ENCODE results near the gene NEURL1.

NEURL1 gene

DNA sequence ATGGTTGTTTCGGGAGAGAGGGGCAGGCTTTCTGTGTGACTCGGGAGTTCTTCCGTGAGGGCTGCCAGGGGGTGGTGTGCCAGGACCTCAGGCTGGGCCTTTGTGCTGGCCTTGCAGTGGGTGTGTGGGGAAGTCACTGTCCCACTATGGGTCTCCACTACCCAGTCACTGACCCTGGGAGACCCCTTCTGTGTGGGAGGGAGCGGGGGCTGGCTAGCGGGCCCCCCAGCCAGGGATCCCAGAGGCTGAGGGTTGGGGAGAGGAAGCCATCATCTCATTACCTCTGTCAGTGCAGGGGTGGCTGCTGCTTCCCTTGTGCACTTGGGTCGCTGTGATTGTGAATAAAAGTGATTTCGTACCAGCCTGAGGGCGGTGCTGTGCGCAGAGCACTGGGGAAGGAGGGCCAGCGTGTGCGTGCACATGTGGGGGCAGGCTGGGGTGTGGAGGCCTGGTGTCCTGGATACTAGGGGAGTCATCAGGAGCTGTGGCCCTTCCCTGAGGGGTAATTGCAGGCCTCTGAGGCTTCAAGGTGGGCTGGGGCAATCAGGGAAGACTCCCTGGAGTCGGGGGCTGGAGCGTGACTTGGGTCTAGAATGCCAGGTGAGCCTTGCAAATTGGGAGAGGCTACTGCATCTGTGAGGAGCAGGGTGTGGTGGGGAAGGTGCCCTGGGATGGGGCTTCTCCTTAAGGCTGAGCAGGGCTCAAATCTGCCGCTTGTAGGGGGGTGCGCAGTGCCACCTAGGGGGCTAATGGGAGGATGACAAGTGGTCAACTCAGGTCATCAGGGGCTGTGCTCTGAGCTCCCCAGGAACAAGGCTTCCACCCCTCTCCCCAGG, 98.9 kb downstream of the NEURL1 start:
- peak; percentile 69 for DNase-seq (ENCODE audit: low read depth)
- H3K4me3 ChIP-seq (ENCODE audit: low read depth, low read length): no peak overlapping the region
- TF ChIP-seq, protein P1, sequence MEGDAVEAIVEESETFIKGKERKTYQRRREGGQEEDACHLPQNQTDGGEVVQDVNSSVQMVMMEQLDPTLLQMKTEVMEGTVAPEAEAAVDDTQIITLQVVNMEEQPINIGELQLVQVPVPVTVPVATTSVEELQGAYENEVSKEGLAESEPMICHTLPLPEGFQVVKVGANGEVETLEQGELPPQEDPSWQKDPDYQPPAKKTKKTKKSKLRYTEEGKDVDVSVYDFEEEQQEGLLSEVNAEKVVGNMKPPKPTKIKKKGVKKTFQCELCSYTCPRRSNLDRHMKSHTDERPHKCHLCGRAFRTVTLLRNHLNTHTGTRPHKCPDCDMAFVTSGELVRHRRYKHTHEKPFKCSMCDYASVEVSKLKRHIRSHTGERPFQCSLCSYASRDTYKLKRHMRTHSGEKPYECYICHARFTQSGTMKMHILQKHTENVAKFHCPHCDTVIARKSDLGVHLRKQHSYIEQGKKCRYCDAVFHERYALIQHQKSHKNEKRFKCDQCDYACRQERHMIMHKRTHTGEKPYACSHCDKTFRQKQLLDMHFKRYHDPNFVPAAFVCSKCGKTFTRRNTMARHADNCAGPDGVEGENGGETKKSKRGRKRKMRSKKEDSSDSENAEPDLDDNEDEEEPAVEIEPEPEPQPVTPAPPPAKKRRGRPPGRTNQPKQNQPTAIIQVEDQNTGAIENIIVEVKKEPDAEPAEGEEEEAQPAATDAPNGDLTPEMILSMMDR (IDR thresholded peaks at IDR 0.05; ENCODE audit: insufficient read depth, low read depth, low read length, missing control alignments): peak; percentile 90

DNA sequence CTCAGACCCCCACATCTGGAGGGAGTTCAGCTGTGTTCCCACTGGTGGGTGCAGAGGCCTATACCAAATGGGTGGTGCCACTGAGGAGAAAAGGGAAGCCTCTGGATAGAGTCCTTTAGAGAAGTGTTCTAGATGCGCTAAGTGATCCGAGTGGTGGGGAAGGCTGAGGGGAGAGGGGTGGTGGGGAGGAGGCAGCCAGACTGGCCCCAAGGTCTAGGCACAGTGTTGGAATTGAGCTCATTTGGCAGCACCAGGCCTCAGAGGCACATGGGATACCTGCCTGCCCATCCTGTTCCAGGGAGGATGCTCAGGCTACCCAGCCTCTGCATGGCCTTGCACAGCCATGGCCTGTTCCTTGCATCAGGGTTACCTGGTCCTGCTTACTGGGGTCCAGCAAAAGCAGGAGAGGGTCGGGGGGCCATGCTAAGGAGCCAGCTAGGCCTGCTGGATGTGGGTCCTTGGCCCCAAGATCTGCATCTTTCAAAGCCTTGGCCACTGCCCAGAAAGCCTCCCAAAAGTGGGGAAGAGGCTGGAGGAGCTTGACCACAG, 99.6 kb downstream of the NEURL1 start:
- TF ChIP-seq, protein P1 (IDR thresholded peaks at IDR 0.05; ENCODE audit: insufficient read depth, low read depth, low read length, missing control alignments): no peak
- no peak overlapping the region for H3K4me3 ChIP-seq (ENCODE audit: low read depth, low read length)
- DNase-seq (ENCODE audit: low read depth): no peak

DNA sequence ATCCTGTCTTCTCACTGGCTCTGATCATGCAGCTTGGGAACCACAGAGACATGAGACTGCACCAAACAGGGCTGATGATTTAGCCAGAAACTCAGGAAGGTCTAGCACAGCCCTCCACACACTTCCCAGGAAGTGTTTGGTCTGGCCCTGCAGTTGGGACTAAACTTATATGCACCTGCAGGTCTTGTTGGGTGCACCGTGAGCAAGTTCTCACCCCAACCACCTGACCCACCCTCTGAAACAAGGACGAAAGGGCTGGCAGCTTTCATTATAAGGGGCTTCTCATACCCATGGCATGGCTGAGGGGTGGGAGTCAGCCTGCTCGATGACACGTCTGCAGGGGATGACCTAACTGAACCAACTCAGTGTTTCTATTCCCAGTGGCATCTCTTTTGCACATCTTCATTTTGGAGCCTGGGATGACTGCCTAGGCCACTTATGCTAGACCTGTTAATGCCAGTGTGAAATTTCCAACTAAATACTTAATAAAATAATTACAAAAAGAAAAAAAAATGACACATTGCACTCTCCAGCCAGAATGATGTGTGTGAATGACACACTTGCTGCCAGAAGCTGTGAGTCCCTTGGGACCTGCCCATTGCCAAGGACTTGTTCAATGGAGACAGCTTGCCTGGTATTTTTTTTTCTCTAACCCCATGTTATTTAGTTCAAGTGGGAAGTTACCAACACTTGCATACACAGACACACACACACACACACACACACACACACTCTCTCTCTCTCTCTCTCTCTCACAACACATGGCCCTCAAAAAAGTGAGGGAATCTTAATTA, 102.6 kb downstream of the NEURL1 start:
- H3K4me3 ChIP-seq (ENCODE audit: low read depth, low read length): no peak overlapping the region
- DNase-seq (ENCODE audit: low read depth): no peak
- TF ChIP-seq, protein P1 (IDR thresholded peaks at IDR 0.05; ENCODE audit: insufficient read depth, low read depth, low read length, missing control alignments): no peak

GRCh38 chr10:103597003-103597402, 103.5 kb downstream of the NEURL1 start:
- TF ChIP-seq, protein P1 (IDR thresholded peaks at IDR 0.05; ENCODE audit: insufficient read depth, low read depth, low read length, missing control alignments): no peak
- H3K4me3 ChIP-seq (ENCODE audit: low read depth, low read length): no peak overlapping the region
- DNase-seq (ENCODE audit: low read depth): no peak

DNA sequence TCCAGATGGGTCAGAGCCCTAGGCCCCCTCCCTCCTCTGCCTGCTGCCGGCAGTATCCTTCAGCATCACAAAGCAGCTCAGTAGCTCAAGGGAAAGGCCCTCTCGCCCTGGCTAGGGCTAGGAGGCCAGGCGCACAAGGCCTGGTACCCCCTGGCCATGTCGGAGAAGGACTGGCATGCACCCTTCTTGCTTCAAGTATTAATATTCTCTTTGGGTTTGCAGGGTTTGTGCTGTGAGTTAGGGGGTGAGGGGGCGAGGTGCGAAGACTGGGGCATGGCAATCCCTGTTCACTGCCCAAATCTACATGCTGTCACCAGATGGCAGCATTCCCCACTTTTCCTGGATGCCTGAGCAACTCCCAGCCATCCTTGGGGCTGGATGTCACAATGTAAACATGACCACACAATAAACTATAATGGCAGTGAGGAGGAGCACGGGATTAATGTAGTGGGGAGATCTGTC, 105.2 kb downstream of the NEURL1 start:
- peak; percentile 37 for DNase-seq (ENCODE audit: low read depth)
- TF ChIP-seq, protein P1 (IDR thresholded peaks at IDR 0.05; ENCODE audit: insufficient read depth, low read depth, low read length, missing control alignments): peak; percentile 50

DNA sequence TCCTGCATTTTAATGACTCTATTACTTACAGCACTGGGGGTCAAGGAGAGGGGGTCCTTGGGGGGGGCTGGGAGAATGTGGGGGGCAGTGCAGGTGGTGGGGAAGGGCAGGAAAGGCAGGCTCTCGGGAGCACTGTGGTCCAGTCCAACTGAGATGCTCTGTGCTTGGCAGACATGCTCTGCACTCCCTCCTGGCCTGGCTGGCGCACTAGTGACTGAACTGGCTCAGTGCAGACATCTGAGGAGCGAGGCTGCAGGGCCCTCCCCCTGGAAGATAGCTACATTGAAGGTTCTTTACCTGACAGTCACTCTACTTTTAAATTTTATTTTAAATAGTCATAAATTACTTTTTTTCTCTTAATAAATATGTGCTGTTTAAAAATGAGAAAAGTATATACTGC, 105.7 kb downstream of the NEURL1 start:
- H3K4me3 ChIP-seq (ENCODE audit: low read depth, low read length): no peak overlapping the region
- no peak for DNase-seq (ENCODE audit: low read depth)
- TF ChIP-seq, protein P1 (IDR thresholded peaks at IDR 0.05; ENCODE audit: insufficient read depth, low read depth, low read length, missing control alignments): no peak

More for the DNA sequence above, 105.2 kb downstream of the NEURL1 start:
- H3K4me3 ChIP-seq (ENCODE audit: low read depth, low read length): no peak overlapping the region
